K562 (cell line): ENCODE measurements around the gene HDAC6. TPM values are rescaled to one million over a fixed set of nuclear protein-coding genes. Genes with fewer than 3 reads are reported as not detected.

Experiments
- ARID2 ChIP-seq: fragments of 450-650 bp; IDR thresholded peaks from 2 replicates; pipeline ENCODE4 v1.6.1; 2017; ENCODE audit warnings: antibody characterized with exemption, mild to moderate bottlenecking
- ARID3A ChIP-seq: IDR thresholded peaks from 2 replicates; pipeline ENCODE4 v1.6.1; 2012; ENCODE audit warnings: low read depth, low read length, improper control_type of control experiment, borderline replicate concordance
- CCNT2 ChIP-seq: IDR thresholded peaks from 2 replicates; pipeline ENCODE4 v1.6.1; 2011; ENCODE audit warnings: borderline replicate concordance, low read depth, mild to moderate bottlenecking, moderate library complexity, mixed read lengths, low read length; ENCODE audit not compliant: insufficient read length; ENCODE audit errors: extremely low read depth
- EP300 ChIP-seq: IDR thresholded peaks from 2 replicates; pipeline ENCODE4 v1.6.1; 2012; ENCODE audit warnings: low read length, improper control_type of control experiment
- ESRRB ChIP-seq: fragments of 250-450 bp; sonication (Bioruptor Pico); IDR thresholded peaks from 2 replicates; pipeline ENCODE4 v1.5.0; 2020; ENCODE audit warnings: mild to moderate bottlenecking, moderate library complexity, borderline replicate concordance
- ETS1 ChIP-seq: conservative IDR thresholded peaks from 2 replicates; pipeline ENCODE4 v1.6.1; 2011; ENCODE audit warnings: low read depth, mild to moderate bottlenecking, low read length; ENCODE audit not compliant: control insufficient read depth
- FOXA3 ChIP-seq, 2 experiments: fragments of 450-650 bp in 1 of 2; sonication (generic) in 1 of 2; formaldehyde crosslinking; IDR thresholded peaks in 1 of 2; conservative IDR thresholded peaks in 1 of 2; 2 replicates each; pipeline versions ENCODE4 v1.4.0 to v1.8.0; 2020 to 2022; ENCODE audit warnings: mild to moderate bottlenecking in 2 of 2, missing genetic modification reagents in 1 of 2
- HNRNPL ChIP-seq: fragments of 200-400 bp; formaldehyde crosslinking; IDR thresholded peaks from 2 replicates; pipeline ENCODE4 v1.6.1; 2017; ENCODE audit warnings: low read depth, mild to moderate bottlenecking, low read length
- KLF16 ChIP-seq: IDR thresholded peaks from 2 replicates; pipeline ENCODE4 v1.6.1; 2016; ENCODE audit warnings: antibody characterized with exemption
- LARP7 ChIP-seq: fragments of 450-650 bp; IDR thresholded peaks from 2 replicates; pipeline ENCODE4 v1.6.1; 2016
- MLLT1 ChIP-seq, 2 experiments: fragments of 450-650 bp; IDR thresholded peaks; 2 replicates each; pipeline ENCODE4 v1.6.1; 2016
- PRMT5 ChIP-seq: sonication (generic); formaldehyde crosslinking; IDR thresholded peaks from 2 replicates; pipeline ENCODE4 v1.5.0; 2020; ENCODE audit warnings: missing genetic modification reagents
- SOX6 ChIP-seq: fragments of 450-650 bp; IDR thresholded peaks from 2 replicates; pipeline ENCODE4 v1.6.1; 2014; ENCODE audit warnings: mild to moderate bottlenecking
- TCF7 ChIP-seq: sonication (generic); IDR thresholded peaks from 2 replicates; pipeline ENCODE4 v1.6.1; 2016; ENCODE audit warnings: antibody characterized with exemption, borderline replicate concordance
- TEAD4 ChIP-seq, 2 experiments: sonication (generic) in 1 of 2; formaldehyde crosslinking in 1 of 2; IDR thresholded peaks; 2 replicates each; pipeline versions ENCODE4 v1.6.1 to v1.8.0; 2012 to 2022; ENCODE audit warnings: borderline replicate concordance in 1 of 2, inconsistent platforms in 1 of 2, low read length in 1 of 2, mild to moderate bottlenecking in 1 of 2, missing genetic modification reagents in 1 of 2
- ZFP91 ChIP-seq: sonication (generic); formaldehyde crosslinking; IDR thresholded peaks from 2 replicates; pipeline ENCODE4 v1.8.0; 2022; ENCODE audit warnings: mild to moderate bottlenecking, missing genetic modification reagents
- ZNF511 ChIP-seq: sonication (generic); formaldehyde crosslinking; IDR thresholded peaks from 2 replicates; pipeline ENCODE4 v1.8.0; 2022; ENCODE audit warnings: mild to moderate bottlenecking, missing genetic modification reagents
- ZSCAN29 ChIP-seq: fragments of 450-650 bp; IDR thresholded peaks from 2 replicates; pipeline ENCODE4 v1.6.1; 2017
- polyA plus RNA-seq, 8 experiments: library from polyadenylated mRNA; depleted of rRNA in 4 of 8; stranded (reverse) in 5 of 8; unstranded in 3 of 8; fragments of >200 nt; fragmentation: Nextera tagmentation in 2 of 8; fragmentation: Illumina TruSeq in 1 of 8; extraction: Ambion mirVana in 2 of 8; extraction: Trizol in 1 of 8; gene quantifications; 2 replicates each; pipeline versions ENCODE4 v1.2.1 to v1.2.3, GENCODE V29; 2011 to 2014; ENCODE audit warnings: inconsistent platforms in 1 of 8, missing spikeins in 1 of 8
- total RNA-seq, 7 experiments: library from RNA; depleted of rRNA in 6 of 7; stranded (reverse); fragments of >200 nt in 6 of 7; fragmentation: Illumina TruSeq in 2 of 7; extraction: Trizol in 2 of 7; gene quantifications; 2 replicates each; pipeline versions ENCODE4 v1.2.1 to v1.2.3, GENCODE V29; 2011 to 2021; ENCODE audit warnings: low replicate concordance in 1 of 7

HDAC6 gene
- total and polyA plus RNA-seq, 9 of the 15 experiments (the other 6 are each of a cell fraction or from before 2014, with no cell fraction given): 29.9 to 101 (median 71.2) TPM

GRCh38 chrX:48864210-48864609, 62.3 kb downstream of the HDAC6 start (continued):
- TF ChIP-seq ARID3A: 0 out of 2 replicates have a peak, but pooled peaks have one; percentile 58
- TF ChIP-seq HNRNPL: no peak
- TF ChIP-seq ARID2: no peak
- no peak for TF ChIP-seq PRMT5 (CRISPR knock-in tag)
- TF ChIP-seq FOXA3 (CRISPR knock-in tag; conservative IDR thresholded peaks at IDR 0.05 in 1 of 2, IDR thresholded peaks at IDR 0.05 in 1 of 2): no peak
- TF ChIP-seq CCNT2: peak; percentile 61
- TF ChIP-seq KLF16: peak; percentile 46; the same call in 1 of the 2 replicates
- TF ChIP-seq ZNF511 (CRISPR knock-in tag): no peak
- no peak for TF ChIP-seq ESRRB (CRISPR knock-in tag)
- TF ChIP-seq ZFP91 (CRISPR knock-in tag): no peak
- TF ChIP-seq EP300: peak; percentile 67; the same call in 1 of the 2 replicates
- TF ChIP-seq MLLT1 (IDR thresholded peaks at IDR 0.05): 0 out of 4 replicates have a peak, but pooled peaks of 1 of the 2 experiments have one; percentile 12
- peak; percentile 70; the same call in 1 of the 2 replicates for TF ChIP-seq SOX6
- no peak for TF ChIP-seq LARP7
- no peak for TF ChIP-seq ETS1
- TF ChIP-seq TCF7: no peak
- TF ChIP-seq ZSCAN29: no peak
- peak; percentile 69; the same call in 1 of the 2 replicates for TF ChIP-seq TEAD4 (IDR thresholded peaks at IDR 0.05; ENCODE audit: low read length)
- no peak for TF ChIP-seq TEAD4 (CRISPR knock-in tag; IDR thresholded peaks at IDR 0.05; ENCODE audit: borderline replicate concordance)
